PFSK-1 (cell line): ENCODE data around the gene DTX4.

ENCODE experiments used
- FOXP2 ChIP-seq: optimal IDR thresholded peaks from 2 replicates; pipeline ENCODE3; 2011; ENCODE audit warnings: borderline replicate concordance, control low read depth, inconsistent platforms; ENCODE audit not compliant: insufficient read depth; ENCODE audit errors: extremely low read length, extremely low read depth
- POLR2AphosphoS5 ChIP-seq: IDR thresholded peaks from 2 replicates; pipeline ENCODE4 v1.6.1; 2012; ENCODE audit warnings: low read depth, mild to moderate bottlenecking, control low read depth, low read length, moderate library complexity
- SIN3A ChIP-seq: IDR thresholded peaks from 2 replicates; pipeline ENCODE4 v1.6.1; 2012; ENCODE audit warnings: mild to moderate bottlenecking, low read length, moderate library complexity, borderline replicate concordance; ENCODE audit not compliant: insufficient read depth
- TAF1 ChIP-seq: IDR thresholded peaks from 2 replicates; pipeline ENCODE4 v1.6.1; 2012; ENCODE audit warnings: low read length, control low read depth, borderline replicate concordance; ENCODE audit not compliant: insufficient read depth
- TF ChIP-seq, protein P1 (sequence below), 2 experiments: IDR thresholded peaks; 2 replicates each; pipeline versions ENCODE4 v1.6.1 to v1.8.0; 2011 to 2012; ENCODE audit warnings: low read depth in 2 of 2, low read length in 2 of 2, control low read depth in 1 of 2, inconsistent platforms in 1 of 2, mild to moderate bottlenecking in 1 of 2, moderate library complexity in 1 of 2; ENCODE audit not compliant: insufficient read depth in 1 of 2

GRCh38 chr11:59224351-59224928 lies 52.5 kb downstream of the DTX4 start:
- no peak for TF ChIP-seq TAF1
- TF ChIP-seq SIN3A: no peak
- TF ChIP-seq, protein P1, sequence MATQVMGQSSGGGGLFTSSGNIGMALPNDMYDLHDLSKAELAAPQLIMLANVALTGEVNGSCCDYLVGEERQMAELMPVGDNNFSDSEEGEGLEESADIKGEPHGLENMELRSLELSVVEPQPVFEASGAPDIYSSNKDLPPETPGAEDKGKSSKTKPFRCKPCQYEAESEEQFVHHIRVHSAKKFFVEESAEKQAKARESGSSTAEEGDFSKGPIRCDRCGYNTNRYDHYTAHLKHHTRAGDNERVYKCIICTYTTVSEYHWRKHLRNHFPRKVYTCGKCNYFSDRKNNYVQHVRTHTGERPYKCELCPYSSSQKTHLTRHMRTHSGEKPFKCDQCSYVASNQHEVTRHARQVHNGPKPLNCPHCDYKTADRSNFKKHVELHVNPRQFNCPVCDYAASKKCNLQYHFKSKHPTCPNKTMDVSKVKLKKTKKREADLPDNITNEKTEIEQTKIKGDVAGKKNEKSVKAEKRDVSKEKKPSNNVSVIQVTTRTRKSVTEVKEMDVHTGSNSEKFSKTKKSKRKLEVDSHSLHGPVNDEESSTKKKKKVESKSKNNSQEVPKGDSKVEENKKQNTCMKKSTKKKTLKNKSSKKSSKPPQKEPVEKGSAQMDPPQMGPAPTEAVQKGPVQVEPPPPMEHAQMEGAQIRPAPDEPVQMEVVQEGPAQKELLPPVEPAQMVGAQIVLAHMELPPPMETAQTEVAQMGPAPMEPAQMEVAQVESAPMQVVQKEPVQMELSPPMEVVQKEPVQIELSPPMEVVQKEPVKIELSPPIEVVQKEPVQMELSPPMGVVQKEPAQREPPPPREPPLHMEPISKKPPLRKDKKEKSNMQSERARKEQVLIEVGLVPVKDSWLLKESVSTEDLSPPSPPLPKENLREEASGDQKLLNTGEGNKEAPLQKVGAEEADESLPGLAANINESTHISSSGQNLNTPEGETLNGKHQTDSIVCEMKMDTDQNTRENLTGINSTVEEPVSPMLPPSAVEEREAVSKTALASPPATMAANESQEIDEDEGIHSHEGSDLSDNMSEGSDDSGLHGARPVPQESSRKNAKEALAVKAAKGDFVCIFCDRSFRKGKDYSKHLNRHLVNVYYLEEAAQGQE (IDR thresholded peaks at IDR 0.05; ENCODE audit: insufficient read depth in 1 of 2, low read depth in 2 of 2, low read length in 2 of 2): no peak
- TF ChIP-seq POLR2AphosphoS5: no peak
- TF ChIP-seq FOXP2: no peak
